OCI-LY1 (cell line): ENCODE data around the gene GATAD2A.

Experiments
- EZH2 ChIP-seq: fragments of 200-600 bp; sonication (generic), shearing (Covaris generic); IDR thresholded peaks from 2 replicates; pipeline ENCODE4 v1.8.0; 2017; ENCODE audit warnings: borderline replicate concordance, mixed run types, mild to moderate bottlenecking, antibody characterized with exemption, low read length, moderate library complexity, mixed read lengths
- TF ChIP-seq, protein P1 (sequence below): fragments of 200-600 bp; sonication (generic), shearing (Covaris generic); IDR thresholded peaks from 2 replicates; pipeline ENCODE4 v1.5.1; 2017; ENCODE audit warnings: mild to moderate bottlenecking, antibody characterized with exemption, low read length, moderate library complexity, mixed read lengths

DNA sequence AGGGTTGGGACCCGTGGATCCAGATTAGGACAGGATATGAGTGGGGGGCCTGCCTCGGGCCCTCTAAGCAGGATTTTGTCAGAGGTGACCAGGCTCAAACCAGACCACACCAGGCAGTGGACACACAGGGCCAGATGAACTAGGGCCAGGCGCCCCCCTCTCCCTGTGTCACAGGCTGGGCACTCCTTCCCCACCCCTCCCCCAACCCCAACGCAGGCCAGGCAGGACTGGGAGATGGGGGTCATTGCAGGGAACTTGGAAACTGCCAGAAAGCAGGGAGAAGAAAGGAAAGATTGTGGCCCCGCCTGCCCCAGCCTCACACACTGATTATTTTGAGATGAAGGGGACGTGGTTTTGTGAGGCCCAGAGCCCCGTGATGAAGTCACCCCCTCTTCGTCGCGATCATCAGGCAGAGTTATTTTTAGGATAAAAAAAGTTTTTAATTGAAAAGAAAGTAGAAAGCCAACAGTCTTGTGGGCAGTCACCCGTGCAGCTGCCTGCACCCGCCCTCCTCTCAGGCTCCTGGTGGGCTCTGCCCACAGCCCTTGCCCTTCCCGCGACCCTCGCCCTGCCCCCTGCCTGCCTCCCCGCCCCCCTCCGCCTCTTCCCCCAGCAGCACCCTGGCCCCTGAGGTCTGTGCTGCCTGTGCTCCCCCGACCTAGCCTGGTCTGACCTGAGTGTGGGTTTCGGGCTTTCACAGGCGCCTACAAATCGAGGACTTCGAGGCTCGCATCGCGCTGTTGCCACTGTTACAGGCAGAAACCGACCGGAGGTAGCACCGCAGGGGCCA, 121.3 kb downstream of the GATAD2A start:
- TF ChIP-seq EZH2: no peak
- TF ChIP-seq, protein P1, sequence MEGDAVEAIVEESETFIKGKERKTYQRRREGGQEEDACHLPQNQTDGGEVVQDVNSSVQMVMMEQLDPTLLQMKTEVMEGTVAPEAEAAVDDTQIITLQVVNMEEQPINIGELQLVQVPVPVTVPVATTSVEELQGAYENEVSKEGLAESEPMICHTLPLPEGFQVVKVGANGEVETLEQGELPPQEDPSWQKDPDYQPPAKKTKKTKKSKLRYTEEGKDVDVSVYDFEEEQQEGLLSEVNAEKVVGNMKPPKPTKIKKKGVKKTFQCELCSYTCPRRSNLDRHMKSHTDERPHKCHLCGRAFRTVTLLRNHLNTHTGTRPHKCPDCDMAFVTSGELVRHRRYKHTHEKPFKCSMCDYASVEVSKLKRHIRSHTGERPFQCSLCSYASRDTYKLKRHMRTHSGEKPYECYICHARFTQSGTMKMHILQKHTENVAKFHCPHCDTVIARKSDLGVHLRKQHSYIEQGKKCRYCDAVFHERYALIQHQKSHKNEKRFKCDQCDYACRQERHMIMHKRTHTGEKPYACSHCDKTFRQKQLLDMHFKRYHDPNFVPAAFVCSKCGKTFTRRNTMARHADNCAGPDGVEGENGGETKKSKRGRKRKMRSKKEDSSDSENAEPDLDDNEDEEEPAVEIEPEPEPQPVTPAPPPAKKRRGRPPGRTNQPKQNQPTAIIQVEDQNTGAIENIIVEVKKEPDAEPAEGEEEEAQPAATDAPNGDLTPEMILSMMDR: no peak
